RWPE1 (cell line): ENCODE measurements around the gene COL11A1.
A peak's percentile ranks its signal among the peaks of the same experiment; 100 is the strongest.

Experiments
- CTCF ChIA-PET: fragments of 350-600 bp; sonication (Branson Sonifier 250); formaldehyde crosslinking; extraction: SDS; loops from one replicate; lab custom pipeline; 2021; lab: Yijun Ruan, JAX
- POLR2A ChIA-PET: fragments of 400-600 bp; formaldehyde crosslinking; extraction: SDS; loops from one replicate; lab custom pipeline; 2020; ENCODE audit warnings: antibody characterized with exemption; ENCODE audit not compliant: low non-redundant PET; lab: Yijun Ruan, JAX
- DNase-seq: peaks from one replicate; pipeline ENCODE4 v3.0.0; 2012; ENCODE audit warnings: low spot score
- H3K27ac ChIP-seq: fragments of 450-650 bp; 2 replicates; pipeline ENCODE4 v1.5.1; 2017
- TF ChIP-seq, protein P1 (sequence below): fragments of 450-650 bp; conservative IDR thresholded peaks from 2 replicates; pipeline ENCODE4 v1.5.1; 2017; ENCODE audit warnings: low read depth, mild to moderate bottlenecking

Gene COL11A1

DNA sequence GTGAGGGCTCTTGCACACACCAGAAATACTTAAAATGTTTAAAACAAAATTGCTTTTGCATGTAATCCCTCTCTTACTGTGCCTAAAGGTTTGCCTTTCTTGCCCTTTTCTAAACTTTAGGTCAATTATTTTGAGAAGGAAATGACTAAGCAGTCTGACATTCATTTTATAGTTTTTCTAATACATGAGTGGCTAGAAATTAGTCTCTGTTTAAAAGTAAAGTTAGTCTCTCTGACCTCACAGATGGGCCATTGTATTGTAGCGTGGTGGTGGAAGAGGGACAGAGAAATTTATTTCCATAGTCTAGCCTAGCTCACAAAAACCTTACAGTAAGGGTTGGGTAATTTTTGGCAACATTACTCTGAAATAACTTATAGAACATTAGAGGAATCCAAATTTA is 3.6 kb upstream of the COL11A1 start:
- peak; percentile 9 for DNase-seq
- H3K27ac ChIP-seq: no peak overlapping the region
- ChIA-PET POLR2A (no interaction called here), CTCF (no interaction called here)
- TF ChIP-seq, protein P1, sequence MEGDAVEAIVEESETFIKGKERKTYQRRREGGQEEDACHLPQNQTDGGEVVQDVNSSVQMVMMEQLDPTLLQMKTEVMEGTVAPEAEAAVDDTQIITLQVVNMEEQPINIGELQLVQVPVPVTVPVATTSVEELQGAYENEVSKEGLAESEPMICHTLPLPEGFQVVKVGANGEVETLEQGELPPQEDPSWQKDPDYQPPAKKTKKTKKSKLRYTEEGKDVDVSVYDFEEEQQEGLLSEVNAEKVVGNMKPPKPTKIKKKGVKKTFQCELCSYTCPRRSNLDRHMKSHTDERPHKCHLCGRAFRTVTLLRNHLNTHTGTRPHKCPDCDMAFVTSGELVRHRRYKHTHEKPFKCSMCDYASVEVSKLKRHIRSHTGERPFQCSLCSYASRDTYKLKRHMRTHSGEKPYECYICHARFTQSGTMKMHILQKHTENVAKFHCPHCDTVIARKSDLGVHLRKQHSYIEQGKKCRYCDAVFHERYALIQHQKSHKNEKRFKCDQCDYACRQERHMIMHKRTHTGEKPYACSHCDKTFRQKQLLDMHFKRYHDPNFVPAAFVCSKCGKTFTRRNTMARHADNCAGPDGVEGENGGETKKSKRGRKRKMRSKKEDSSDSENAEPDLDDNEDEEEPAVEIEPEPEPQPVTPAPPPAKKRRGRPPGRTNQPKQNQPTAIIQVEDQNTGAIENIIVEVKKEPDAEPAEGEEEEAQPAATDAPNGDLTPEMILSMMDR: no peak

DNA sequence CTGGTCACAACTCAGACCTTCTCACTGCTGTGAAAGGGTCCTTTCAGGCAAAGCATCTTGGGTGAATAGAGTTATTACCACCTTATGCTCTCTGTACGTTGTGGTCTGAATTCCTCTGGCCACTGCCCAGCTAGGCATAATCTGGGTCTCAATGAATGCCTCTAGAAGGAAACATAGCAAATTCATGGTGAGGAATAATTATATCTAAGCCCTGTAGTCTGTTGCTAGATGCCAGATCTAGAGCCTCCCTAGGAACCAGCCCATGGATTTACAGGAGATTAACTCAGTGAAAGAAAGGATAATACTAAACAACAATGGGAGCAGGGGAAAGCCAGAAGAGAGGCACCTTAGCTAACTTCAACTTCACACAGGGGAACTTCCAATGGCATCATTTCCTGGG is 2.4 kb upstream of the COL11A1 start:
- TF ChIP-seq, protein P1: no peak
- H3K27ac ChIP-seq: no peak overlapping the region
- ChIA-PET POLR2A (no interaction called here), CTCF (no interaction called here)
- no peak for DNase-seq

DNA sequence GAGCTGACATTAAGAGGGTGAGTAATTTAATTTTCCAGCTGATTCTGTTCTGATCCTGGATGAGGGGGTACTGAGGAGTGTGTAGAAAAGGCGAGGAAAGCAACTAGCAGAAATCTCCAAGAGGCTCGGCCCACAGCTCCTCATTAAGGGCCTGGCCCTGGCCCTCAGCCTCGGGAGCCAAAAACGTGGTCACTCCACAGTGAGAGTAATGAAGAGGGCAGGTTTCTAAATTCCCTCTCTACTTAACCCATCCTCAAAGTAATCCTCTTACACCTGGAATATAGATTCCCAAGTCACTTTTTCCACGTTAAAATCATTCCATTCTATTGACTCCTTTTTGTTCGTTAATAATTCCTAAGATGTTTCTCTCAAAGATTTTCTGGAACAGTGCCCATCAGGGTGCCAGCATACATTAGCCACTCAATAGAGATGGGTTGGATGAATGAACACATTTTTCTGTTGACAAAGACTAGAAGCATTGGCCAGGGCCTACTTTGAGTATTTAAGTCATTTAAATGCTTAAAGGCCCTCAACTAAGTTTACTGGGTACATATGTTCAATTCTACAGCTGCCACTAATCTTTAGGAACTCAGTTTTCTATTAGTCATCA is 1.1 kb upstream of the COL11A1 start:
- CTCF ChIA-PET: no interaction called here
- TF ChIP-seq, protein P1: no peak
- POLR2A ChIA-PET: no interaction called here
- no peak overlapping the region for H3K27ac ChIP-seq
- no peak for DNase-seq

DNA sequence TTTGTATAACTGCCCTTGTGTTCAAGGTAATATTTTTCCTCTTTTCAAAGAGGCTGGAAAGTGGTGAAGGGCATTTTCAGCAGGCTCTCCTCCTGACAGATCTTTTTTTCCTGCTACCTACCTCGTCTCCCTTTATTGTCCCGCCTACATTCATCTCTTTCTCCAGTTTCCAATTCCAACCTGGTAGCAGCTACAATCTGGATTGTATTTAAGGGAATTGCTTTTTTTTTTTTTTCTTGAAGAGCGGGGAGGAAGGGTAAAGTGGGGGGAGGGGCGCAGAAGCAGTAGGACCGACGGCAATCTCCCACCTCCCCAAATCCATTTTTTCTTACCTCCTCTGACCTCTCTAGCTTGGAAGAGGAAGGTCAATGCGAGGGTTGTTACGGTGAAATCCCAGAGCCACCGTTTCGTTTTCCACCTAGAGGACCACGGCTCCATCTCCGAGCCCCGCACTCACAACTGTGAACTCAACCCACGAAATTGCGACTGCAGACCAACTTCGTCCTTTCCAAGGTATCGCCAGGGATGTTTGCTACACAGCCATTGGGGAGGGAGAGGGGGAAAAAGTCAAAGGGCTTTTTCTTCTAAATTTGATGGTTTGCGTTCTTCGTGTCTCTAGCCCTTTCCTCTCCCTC is 464 bp downstream of the COL11A1 start:
- ChIA-PET POLR2A (no interaction called here), CTCF (interaction anchor here (0.9 to 2.8 kb wide), 2 partner anchors 36 to 353 kb away, joined by 5 to 14 read pairs; no protein-coding TSS in a partner anchor)
- TF ChIP-seq, protein P1: no peak
- DNase-seq: no peak
- H3K27ac ChIP-seq: no peak overlapping the region

DNA sequence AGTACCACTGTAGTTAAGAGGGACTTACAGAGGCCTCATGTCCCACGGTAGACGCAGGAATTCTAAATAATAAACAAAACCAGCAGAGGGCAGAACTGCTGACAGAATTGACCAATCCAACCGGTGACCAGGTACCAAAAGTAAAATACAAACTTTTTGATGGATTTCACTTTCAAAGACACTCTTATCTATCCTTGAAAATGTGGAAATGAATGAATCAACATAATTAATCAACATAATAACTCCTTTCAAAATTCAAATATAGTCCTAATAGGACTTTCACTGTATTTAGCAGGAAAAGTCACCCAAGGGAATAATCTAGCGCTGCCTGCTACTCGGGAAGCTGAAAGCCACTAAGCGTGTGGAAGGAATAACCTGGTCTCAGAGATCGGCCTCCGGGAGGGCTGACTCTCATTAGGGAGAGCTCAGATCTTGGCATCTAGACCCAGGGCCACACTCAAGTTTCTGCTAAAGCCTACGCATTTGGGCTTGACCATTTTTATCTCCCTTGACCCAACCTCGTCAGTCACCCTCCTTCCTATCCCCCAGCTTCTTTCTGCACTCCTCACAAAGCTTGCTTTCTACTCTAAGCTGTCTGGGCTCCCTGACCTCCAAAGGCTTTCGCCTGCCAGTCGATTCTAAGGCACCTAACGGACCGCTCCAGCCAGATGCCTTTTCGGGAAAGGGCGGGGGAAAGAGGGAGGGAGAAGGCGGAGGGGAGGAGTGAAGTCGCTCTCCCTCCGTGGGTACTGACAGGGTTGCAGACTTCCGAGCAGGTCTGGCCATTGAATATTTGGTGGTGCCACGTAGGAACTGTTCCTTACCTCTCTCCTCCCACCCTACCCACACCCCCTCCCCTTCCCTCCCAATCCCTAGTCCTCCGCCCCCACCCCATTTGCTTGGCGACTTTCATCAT is 1.6 kb downstream of the COL11A1 start:
- CTCF ChIA-PET: interaction anchor here (0.6 to 2.8 kb wide), 4 partner anchors 16 to 670 kb away, joined by 3 to 14 read pairs (median 4); no protein-coding TSS in a partner anchor
- DNase-seq: peak; percentile 36
- TF ChIP-seq, protein P1: peak; percentile 60
- POLR2A ChIA-PET: no interaction called here
- no peak overlapping the region for H3K27ac ChIP-seq

DNA sequence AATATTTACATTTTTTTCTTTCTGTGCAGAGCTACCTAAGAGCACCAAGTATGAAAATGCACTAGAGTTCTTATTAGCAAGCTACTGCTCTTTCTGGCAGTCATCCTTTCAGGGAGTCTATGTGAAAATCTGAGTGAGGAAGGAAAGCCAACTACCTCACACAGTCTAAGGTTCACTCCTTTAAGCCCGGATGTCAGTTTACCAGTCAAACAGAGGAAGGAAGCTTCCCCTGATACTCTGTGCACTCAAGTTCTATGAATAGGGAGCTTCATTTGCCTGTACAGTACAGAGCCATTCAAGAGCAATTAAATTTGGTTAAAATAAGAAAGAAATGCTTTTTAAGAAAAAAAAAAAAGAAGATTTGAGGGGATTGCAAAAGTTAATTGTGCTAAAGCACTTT is 6.9 kb downstream of the COL11A1 start:
- no peak for DNase-seq
- ChIA-PET CTCF (interaction anchor here (1.1 kb wide), 1 partner anchor 360 kb away, joined by 3 read pairs; no protein-coding TSS in a partner anchor), POLR2A (no interaction called here)
- no peak overlapping the region for H3K27ac ChIP-seq
- TF ChIP-seq, protein P1: no peak
